Measurements from ENCODE around the gene NDUFAF8. TPM values are rescaled to one million over a fixed set of nuclear protein-coding genes. Genes with fewer than 3 reads are reported as not detected.

Gene NDUFAF8
- 66.6 and 78.2 TPM in 2 replicates for total RNA-seq

GRCh38 chr17:81238815-81239713, at the start of gene NDUFAF8, which contains the start of gene TEPSIN:
NDUFAF8 (plus strand) TSS chr17:81239318; CDS start chr17:81239364, 46 bp downstream.
TEPSIN (minus strand) TSS chr17:81239055; CDS start chr17:81239033, 22 bp downstream.

GRCh38 chr17:81222906-81223761, 16.0 kb upstream of the NDUFAF8 start, which contains the start of gene CEP131:
CEP131 (minus strand) TSS chr17:81222965; CDS start chr17:81220056, 2,909 bp downstream.

Other genes with a start within 250 kb of the NDUFAF8 start
- 37.4 and 44.2 TPM in 2 replicates for gene CHMP6, start 247.5 kb upstream of the NDUFAF8 start, total RNA-seq
- 21.4 and 26.3 TPM in 2 replicates for gene BAIAP2, start 204.2 kb upstream of the NDUFAF8 start, total RNA-seq
- not detected in 2 replicates for gene PVALEF, start 73.8 kb upstream of the NDUFAF8 start, total RNA-seq
- gene AATK, start 73.1 kb upstream of the NDUFAF8 start, total RNA-seq: 2.1 and 2.3 TPM in 2 replicates
- 12.2 and 12.8 TPM in 2 replicates for gene CEP131, start 16.4 kb upstream of the NDUFAF8 start, total RNA-seq
- 20.1 and 23.0 TPM in 2 replicates for gene TEPSIN, start 263 bp upstream of the NDUFAF8 start, total RNA-seq
- gene SLC38A10, start 56.0 kb downstream of the NDUFAF8 start, total RNA-seq: 80.6 and 91.1 TPM in 2 replicates
- gene BAHCC1, start 156.1 kb downstream of the NDUFAF8 start, total RNA-seq: 15.3 and 23.0 TPM in 2 replicates